Muscle of arm (tissue), 14 donors: Measurements from ENCODE around the gene OR6J1. TPM values are rescaled to one million over a fixed set of nuclear protein-coding genes. Genes with fewer than 3 reads are reported as not detected.
A peak's percentile ranks its signal among the peaks of the same experiment; 100 is the strongest.
"Not testable (repeated sequence)": the region's sequence is repeated elsewhere in the genome, so short reads cannot be mapped to it uniquely, and the experiment has no call there.

Experiments used
- DNase-seq: peaks from one replicate; pipeline ENCODE4 v3.0.0-alpha.2; 2013
- long read RNA-seq, 11 donors: transcript quantifications; one replicate each; lab custom pipeline, GENCODE V29; 2026
- polyA plus RNA-seq, 12 donors: library from polyadenylated mRNA; unstranded; fragments of 120-200 nt; gene quantifications; one replicate each; pipeline ENCODE4 v1.2.1, GENCODE V29; 2013; ENCODE audit not compliant: insufficient read length in 12 of 12

The OR6J1 gene
- under 1 TPM in 9 of 12 donors, not detected in 3; 0.04 to 0.24 (median 0.18) TPM for polyA plus RNA-seq
- long read RNA-seq, donor 1: 0 reads
- long read RNA-seq, donor 2: 0 reads
- long read RNA-seq, donor 3: 0 reads
- long read RNA-seq, donor 4: 0 reads
- long read RNA-seq, donor 5: 0 reads
- long read RNA-seq, donor 6: 0 reads
- long read RNA-seq, donor 7: 0 reads
- long read RNA-seq, donor 8: 0 reads
- long read RNA-seq, donor 9: 0 reads
- long read RNA-seq, donor 10: 0 reads
- long read RNA-seq, donor 11: 0 reads

- no peak for DNase-seq
Observed at GRCh38 chr14:22644305-22644635, at the start of gene OR6J1. Gene OR6J1, minus strand, starts transcription at chr14:22644352. Its CDS starts 9,541 bp downstream, at chr14:22634811.

DNA sequence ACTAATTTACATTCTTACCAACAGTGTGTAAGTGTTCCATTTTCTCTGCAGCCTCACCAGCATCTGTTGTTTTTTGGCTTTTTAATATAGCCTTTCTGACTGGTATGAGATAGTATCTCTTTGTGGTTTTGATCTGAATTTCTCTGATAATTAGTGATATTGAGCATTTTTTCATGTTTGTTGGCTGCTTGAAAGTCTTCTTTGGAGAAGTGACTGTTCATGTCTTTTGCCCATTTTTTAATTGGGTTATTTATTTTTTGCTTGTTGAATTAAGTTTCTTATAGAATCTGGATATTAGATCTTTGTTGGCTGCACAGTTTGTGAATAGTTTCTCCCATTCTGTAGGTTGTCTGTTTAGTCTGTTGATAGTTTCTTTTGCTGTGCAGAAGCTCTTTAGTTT lies 48.0 kb upstream of the OR6J1 start:
- no peak for DNase-seq

GRCh38 chr14:22691171-22691570 lies 47.0 kb upstream of the OR6J1 start:
- DNase-seq: peak; percentile 0

DNA sequence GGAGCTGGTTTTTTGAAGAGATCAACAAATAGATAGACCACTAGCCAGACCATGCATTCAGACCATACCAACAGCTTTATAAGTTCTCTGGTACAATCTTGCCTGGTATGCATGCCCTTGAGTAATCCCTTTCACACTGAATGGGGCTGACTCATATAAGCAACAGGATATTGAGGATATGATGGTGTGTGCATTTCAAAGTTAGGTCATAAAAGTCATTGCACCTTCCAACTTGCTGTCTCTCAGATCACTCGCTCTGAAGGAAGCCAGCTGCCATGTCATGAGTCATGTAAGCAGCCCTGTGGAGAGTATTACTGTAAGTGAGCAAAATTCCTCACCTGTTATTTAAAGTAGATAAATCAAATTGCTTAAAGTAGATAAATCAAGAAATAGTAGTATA lies 45.0 kb upstream of the OR6J1 start:
- no peak for DNase-seq

DNA sequence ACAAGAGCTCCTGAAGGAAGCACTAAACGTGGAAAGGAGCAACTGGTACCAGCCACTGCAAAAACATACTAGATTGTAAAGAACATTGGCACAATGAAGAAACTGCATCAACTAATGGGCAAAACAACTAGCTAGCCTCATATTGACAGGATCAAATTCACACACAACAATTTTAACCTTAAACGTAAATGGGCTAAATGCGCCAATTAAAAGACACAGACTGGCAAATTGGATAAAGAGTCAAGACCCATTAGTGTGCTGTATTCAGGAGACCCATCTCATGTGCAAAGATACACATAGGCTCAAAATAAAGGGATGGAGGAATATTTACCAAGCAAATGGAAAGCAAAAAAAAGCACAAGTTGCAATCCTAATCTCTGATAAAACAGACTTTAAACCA lies 43.8 kb upstream of the OR6J1 start:
- DNase-seq: not testable (repeated sequence)

DNA sequence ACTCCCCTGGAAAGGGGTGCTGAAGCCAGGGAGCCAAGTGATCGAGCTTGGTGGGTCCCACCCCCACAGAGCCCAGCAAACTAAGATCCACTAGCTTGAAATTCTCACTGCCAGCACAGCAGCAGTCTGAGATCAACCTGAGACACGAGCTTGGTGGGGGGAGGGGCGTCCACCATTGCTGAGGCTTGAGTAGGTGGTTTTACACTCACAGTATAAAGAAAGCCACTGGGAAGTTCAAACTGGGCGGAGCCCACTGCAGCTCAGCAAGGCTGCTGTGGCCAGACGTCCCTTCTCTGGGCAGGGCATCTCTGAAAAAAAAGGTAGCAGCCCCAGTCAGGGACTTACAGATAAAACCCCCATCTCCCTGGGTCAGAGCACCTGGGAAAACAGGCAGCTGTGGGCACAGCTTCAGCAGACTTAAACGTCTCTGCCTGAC lies 42.0 kb upstream of the OR6J1 start:
- DNase-seq: not testable (repeated sequence)

DNA sequence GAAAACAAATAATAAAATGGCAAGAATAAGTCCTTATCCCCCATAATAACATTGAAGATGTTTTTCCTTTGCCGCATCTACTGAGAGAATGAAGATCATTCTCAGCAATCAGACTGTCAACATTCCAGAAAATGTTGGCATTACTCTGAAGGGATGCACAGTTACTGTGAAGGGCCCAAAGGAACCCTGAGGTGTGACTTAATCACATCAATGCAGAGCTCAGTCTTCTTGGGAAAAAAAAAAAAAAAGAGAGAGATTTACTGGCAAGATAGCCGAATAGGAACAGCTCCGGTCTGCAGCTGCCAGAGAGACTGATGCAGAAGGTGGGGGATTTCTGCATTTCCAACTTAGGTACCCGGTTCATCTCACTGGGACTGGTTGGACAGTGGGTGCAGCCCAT lies 41.3 kb upstream of the OR6J1 start:
- DNase-seq: no peak

GRCh38 chr14:22683428-22683827 lies 39.3 kb upstream of the OR6J1 start:
- not testable (repeated sequence) for DNase-seq

- DNase-seq: no peak
Observed at GRCh38 chr14:22678221-22678620, 34.1 kb upstream of the OR6J1 start.

GRCh38 chr14:22677551-22677950 lies 33.4 kb upstream of the OR6J1 start:
- DNase-seq: not testable (repeated sequence)

DNA sequence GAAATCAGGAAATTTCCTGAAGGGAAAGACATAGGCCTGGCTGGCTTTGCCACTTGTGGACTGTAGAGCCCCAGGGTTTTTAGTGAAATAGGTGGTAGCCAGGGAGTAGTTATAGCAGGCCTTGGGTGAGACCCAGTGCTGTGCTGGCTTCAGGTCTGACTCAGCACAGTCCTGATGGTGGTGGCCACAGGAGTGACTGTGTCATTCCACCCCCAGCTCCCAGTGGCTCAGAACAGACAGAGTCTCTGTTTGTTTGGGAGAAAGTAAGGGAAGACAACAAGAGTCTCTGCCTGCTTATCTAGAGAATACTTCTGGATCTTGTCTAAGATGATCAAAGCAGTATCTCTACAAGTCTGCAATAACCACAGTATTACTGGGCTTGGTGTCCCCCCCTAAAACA lies 27.5 kb upstream of the OR6J1 start:
- no peak for DNase-seq

GRCh38 chr14:22668863-22669262 lies 24.7 kb upstream of the OR6J1 start:
- DNase-seq: no peak

GRCh38 chr14:22668417-22668816 lies 24.3 kb upstream of the OR6J1 start:
- DNase-seq: no peak

GRCh38 chr14:22667881-22668280 lies 23.7 kb upstream of the OR6J1 start:
- DNase-seq: no peak

GRCh38 chr14:22666203-22666893 lies 22.2 kb upstream of the OR6J1 start:
- DNase-seq: no peak

DNA sequence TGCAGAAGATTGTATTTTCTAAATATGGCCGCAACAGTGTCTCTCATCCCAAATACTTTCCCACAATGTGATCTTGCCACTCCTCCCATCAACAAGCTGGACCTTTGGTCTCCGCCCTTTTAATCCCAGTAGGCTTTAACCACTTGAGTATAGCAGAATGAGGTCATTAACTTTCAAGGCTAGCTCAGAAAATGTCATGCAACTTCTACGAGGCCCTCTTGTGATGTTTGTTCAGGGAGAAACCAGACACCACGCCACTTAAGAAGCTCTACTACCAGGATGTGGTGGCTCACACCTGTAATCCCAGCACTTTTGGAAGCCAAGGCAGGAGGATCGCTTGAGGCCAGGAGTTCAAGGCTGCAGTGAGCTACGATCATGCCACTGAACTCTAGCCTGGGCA lies 20.1 kb upstream of the OR6J1 start:
- no peak for DNase-seq

- DNase-seq: no peak
Observed at GRCh38 chr14:22660654-22661053, 16.5 kb upstream of the OR6J1 start.

DNA sequence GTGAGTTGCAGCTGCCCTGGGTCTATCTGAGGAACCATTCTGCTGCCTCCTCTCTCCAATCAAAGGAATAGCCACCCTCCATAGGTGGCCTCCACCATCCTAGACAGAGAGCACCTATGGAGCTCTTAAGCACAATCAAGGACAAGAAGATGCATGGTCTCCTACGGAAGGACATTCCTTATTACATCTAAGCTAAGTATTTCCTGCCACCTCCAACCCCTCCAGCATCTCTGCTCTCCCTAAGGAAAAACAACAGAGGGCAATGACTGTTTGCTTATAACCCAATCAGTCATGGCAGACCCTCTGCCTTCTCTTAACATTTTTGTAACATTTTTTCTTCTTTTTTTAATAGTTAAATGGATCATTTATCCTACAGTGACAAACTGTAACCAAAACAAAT lies 14.8 kb upstream of the OR6J1 start:
- DNase-seq: no peak

DNA sequence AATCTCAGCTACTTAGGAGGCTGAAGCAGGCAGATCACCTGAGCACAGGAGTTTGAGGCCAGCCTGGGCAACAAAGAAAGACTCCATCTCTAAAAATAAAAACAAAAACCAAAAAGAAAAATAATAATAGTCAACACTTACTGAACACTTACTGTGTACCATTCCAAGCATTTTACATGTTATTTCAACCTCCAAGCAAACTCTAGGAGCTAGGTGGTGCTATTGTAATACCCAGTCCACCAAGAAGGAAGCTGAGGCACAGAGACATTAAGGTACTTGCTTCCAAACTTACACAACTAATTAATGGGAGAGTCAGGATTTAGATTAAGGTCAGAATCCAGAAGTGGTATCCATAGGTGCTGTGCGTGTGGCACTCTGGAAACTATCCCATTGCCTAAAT lies 13.7 kb upstream of the OR6J1 start:
- no peak for DNase-seq

- DNase-seq: no peak
Observed at GRCh38 chr14:22656945-22657731, 13.0 kb upstream of the OR6J1 start.

- no peak for DNase-seq
Observed at GRCh38 chr14:22656226-22656625, 12.1 kb upstream of the OR6J1 start.

GRCh38 chr14:22653012-22653621 lies 9.0 kb upstream of the OR6J1 start:
- peak; percentile 44 for DNase-seq
